DMS 273 (cell line): ENCODE measurements around the gene ERAP2.
"Not testable (repeated sequence)": the region's sequence is repeated elsewhere in the genome, so short reads cannot be mapped to it uniquely, and the experiment has no call there.

Source experiments
- DNase-seq: peaks from one replicate; lab custom pipeline; 2025; ENCODE audit not compliant: unreplicated experiment; lab: John Stamatoyannopoulos, UW

Gene ERAP2

GRCh38 chr5:96896806-96897205, 20.5 kb downstream of the ERAP2 start:
- DNase-seq, result no peak

GRCh38 chr5:96901384-96901783, 25.1 kb downstream of the ERAP2 start:
- DNase-seq, result peak; percentile 8

GRCh38 chr5:96901841-96902240, 25.5 kb downstream of the ERAP2 start:
- DNase-seq, result no peak

GRCh38 chr5:96902876-96903275, 26.6 kb downstream of the ERAP2 start:
- no peak for DNase-seq

- DNase-seq, result no peak
Measured at GRCh38 chr5:96903300-96903699, 27.0 kb downstream of the ERAP2 start.

GRCh38 chr5:96904054-96904931, 28.0 kb downstream of the ERAP2 start:
- DNase-seq, result no peak

- DNase-seq, result no peak
Measured at GRCh38 chr5:96905864-96906263, 29.6 kb downstream of the ERAP2 start.

GRCh38 chr5:96909003-96909402, 32.7 kb downstream of the ERAP2 start:
- DNase-seq, result no peak

- no peak for DNase-seq
Measured at GRCh38 chr5:96909435-96909834, 33.1 kb downstream of the ERAP2 start.

GRCh38 chr5:96911139-96911538, 34.8 kb downstream of the ERAP2 start:
- no peak for DNase-seq

GRCh38 chr5:96913233-96913632, 36.9 kb downstream of the ERAP2 start:
- no peak for DNase-seq

GRCh38 chr5:96919754-96920197, 43.5 kb downstream of the ERAP2 start:
- no peak for DNase-seq

GRCh38 chr5:96920744-96921355, 44.5 kb downstream of the ERAP2 start:
- DNase-seq, result no peak

- DNase-seq, result no peak
Measured at GRCh38 chr5:96922499-96923244, 46.4 kb downstream of the ERAP2 start.

GRCh38 chr5:96924016-96924443, 47.7 kb downstream of the ERAP2 start:
- DNase-seq, result no peak

GRCh38 chr5:96926276-96926675, 50.0 kb downstream of the ERAP2 start:
- no peak for DNase-seq

GRCh38 chr5:96927008-96927407, 50.7 kb downstream of the ERAP2 start:
- DNase-seq, result no peak

- peak; percentile 9 for DNase-seq
Measured at GRCh38 chr5:96928931-96929708, 52.8 kb downstream of the ERAP2 start.

- peak; percentile 47 for DNase-seq
Measured at GRCh38 chr5:96930058-96930457, 53.8 kb downstream of the ERAP2 start.

GRCh38 chr5:96930589-96930988, 54.3 kb downstream of the ERAP2 start:
- DNase-seq, result no peak

GRCh38 chr5:96931037-96931436, 54.7 kb downstream of the ERAP2 start:
- not testable (repeated sequence) for DNase-seq
